DMS 273 (cell line): ENCODE data around the gene CYB561A3.

ENCODE experiments used
- DNase-seq: peaks from one replicate; lab custom pipeline; 2025; ENCODE audit not compliant: unreplicated experiment; lab: John Stamatoyannopoulos, UW

The CYB561A3 gene

DNA sequence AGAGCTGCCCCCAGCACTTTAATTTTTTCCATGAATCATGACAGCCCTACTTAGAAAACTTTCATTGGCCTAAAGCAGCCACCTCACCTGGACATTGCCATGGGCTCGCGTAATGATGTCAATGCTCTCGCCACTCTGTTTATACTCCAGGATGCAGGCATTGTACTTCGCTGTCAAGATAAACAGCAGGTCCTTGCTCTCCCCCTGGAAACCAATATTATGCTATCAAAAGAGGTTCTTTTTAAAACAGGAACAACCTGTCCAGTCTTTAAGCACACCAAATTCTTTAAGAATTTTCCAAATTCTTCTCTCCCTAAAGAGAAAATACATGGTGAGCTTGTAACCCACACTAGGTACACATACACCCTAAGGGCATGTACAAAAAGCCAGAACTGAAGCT lies 31.8 kb downstream of the CYB561A3 start:
- DNase-seq: no peak

GRCh38 chr11:61328351-61328750 lies 33.3 kb downstream of the CYB561A3 start:
- DNase-seq: no peak

- DNase-seq: no peak
Measured at GRCh38 chr11:61327669-61328071, 34.0 kb downstream of the CYB561A3 start.

DNA sequence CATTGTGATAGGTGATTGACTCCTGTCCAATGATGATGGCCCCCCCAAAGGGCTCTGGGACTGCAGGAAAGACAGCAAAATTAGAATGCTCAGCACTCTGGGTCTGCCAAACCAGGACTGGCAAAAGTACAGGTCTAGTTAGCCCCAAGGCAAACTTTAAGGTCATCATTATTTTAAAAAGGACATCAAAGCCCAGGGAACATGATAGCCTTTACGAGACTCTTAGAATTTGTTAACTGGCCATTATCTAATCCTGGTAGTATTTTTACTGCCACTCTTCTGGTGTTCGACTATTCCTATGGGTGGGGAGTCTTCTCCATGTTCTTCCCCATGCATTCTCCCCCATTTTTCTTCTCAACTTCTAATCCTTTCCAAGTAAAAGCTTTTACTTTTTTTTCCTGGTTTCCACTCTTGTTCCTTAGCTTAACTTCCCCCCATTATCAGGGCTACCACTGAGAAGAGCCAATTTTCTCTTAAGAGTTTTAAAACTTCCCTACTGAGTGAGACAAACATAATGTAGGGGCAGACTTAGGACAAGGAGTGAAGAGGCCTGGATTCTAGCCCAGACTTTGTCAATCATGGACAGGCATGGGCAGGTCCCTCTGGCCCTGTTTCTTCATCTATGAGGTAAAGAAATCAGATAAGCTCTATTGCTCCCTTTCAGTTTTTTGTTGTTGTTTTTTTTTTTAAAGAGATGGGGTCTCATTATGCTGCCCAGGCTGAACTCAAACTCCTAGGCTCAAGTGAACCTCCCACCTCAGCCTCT lies 35.9 kb downstream of the CYB561A3 start:
- peak; percentile 62 for DNase-seq

DNA sequence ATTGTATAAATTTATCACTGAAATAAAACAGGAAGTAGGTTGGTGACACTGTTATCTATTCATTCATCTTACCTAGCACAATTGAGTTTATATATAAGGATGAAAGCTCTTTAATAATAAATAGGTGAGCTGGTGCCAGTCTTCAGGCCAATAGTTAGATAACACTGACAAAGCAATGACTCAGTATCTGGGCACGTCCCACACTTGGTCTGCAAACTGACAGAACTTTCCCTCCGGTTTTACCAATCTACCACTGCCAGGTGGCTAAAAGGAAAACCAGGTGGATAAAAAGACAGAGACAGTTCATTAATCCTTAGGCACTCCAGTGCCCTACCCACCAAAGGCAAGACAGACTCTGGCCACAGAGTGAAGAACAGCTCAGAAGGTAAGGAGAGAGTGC lies 46.4 kb downstream of the CYB561A3 start:
- DNase-seq: no peak

DNA sequence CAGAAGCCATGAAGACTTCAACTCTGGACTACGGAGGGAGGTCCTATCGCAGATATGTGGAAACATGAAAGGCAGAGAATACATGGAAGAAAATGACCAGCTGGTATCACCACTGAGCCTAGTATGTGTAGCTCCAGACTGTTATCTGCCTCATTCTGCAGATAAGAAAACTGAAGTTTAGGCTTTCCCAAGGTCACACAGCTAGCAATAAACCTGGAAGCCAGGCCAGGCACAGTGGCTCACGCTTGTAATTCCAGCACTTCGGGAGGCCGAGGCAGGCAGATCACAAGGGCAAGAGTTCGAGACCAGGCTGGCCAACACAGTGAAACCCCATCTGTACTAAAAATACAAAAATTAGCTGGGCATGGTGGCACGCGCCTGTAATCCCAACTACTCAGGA lies 50.9 kb downstream of the CYB561A3 start:
- DNase-seq: no peak

- DNase-seq: no peak
Measured at GRCh38 chr11:61309739-61310138, 51.9 kb downstream of the CYB561A3 start.

- DNase-seq: no peak
Measured at GRCh38 chr11:61309141-61309540, 52.5 kb downstream of the CYB561A3 start.

DNA sequence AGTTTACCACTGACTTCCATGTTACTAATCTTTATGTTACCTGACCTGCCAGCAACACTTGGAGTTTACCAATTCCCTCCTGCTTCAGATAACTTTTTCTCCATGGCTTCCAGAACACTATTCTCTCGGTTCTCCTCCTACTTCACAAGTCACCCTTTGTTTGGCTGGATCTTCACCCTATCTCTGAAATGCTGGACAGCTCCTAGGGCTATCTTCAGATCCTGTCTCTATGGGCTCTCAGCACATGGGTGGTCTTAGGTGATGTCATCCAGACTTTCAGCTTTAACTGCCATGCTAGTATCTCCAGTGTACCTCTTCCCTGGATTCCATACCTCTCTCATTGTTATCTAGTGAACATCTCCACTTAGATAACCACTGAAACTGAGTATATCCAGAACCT lies 54.3 kb downstream of the CYB561A3 start:
- no peak for DNase-seq

- no peak for DNase-seq
Measured at GRCh38 chr11:61306221-61306620, 55.5 kb downstream of the CYB561A3 start.

DNA sequence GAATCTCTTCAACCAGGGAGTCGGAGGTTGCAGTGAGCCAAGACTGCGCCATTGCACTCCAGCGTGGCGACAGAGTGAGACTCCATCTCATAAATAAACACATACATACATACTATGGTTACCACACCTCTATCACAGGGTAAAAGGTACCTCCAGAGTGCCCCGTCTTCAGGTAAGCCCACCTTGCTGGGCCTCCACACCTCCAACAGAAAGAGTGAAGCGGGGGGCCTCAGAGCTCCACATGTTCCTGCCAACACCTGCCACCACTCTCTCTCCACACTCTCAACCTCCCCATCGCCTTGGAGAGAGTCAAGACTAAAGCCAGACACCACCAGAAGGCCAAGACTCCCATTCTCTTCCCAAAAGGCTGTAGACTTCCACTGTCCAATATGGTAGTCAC lies 56.3 kb downstream of the CYB561A3 start:
- DNase-seq: no peak

GRCh38 chr11:61303725-61304124 lies 58.0 kb downstream of the CYB561A3 start:
- DNase-seq: no peak

GRCh38 chr11:61302550-61302949 lies 59.1 kb downstream of the CYB561A3 start:
- no peak for DNase-seq
